ENCODE measurements around the gene COA3.

COA3 gene

GRCh38 chr17:42796066-42796758, 2.3 kb downstream of the COA3 start:
- H3K27ac Mint-ChIP-seq: no peak overlapping the region
- no peak for ATAC-seq
- H3K27me3 Mint-ChIP-seq: no peaks in the 10 kb centered on the region
- peaks cover 2% of the 10 kb centered on the region for H3K9me3 Mint-ChIP-seq
- H3K4me3 Mint-ChIP-seq: no peak overlapping the region
- H3K4me1 Mint-ChIP-seq: peaks cover 33% of the 10 kb centered on the region
- peaks cover 18% of the 10 kb centered on the region for H3K36me3 Mint-ChIP-seq

GRCh38 chr17:42795465-42795864, 3.0 kb downstream of the COA3 start:
- H3K27me3 Mint-ChIP-seq: no peaks in the 10 kb centered on the region
- H3K4me3 Mint-ChIP-seq: no peak overlapping the region
- no peak overlapping the region for H3K27ac Mint-ChIP-seq
- H3K9me3 Mint-ChIP-seq: peaks cover 2% of the 10 kb centered on the region
- peaks cover 33% of the 10 kb centered on the region for H3K4me1 Mint-ChIP-seq
- peaks cover 18% of the 10 kb centered on the region for H3K36me3 Mint-ChIP-seq
- ATAC-seq: no peak

DNA sequence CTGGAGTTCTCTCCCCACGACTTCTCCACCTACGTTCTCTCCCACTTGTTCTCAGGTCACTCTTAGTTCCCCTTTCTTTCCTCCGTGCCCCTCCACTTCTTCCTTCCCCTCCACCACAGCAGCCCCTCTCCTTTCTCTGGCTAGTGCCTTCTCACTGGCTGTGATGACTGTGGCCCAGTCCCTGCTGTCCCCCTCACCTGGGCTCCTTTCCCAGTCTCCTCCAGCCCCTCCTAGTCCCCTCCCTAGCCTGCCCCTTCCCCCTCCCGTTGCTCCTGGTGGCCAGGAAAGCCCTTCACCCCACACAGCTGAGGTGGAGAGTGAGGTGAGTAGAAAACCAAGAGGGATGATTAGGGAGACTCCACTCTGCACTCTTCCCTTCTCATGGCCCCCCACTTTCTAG, 3.4 kb downstream of the COA3 start:
- ATAC-seq: no peak
- Mint-ChIP-seq H3K9me3 (peaks cover 2% of the 10 kb centered on the region), H3K4me3 (no peak overlapping the region), H3K4me1 (peaks cover 33% of the 10 kb centered on the region), H3K27ac (no peak overlapping the region), H3K27me3 (no peaks in the 10 kb centered on the region), H3K36me3 (peaks cover 18% of the 10 kb centered on the region)

GRCh38 chr17:42792545-42792944, 6.0 kb downstream of the COA3 start:
- H3K4me1 Mint-ChIP-seq: peaks cover 25% of the 10 kb centered on the region
- H3K4me3 Mint-ChIP-seq: no peak overlapping the region
- H3K9me3 Mint-ChIP-seq: no peaks in the 10 kb centered on the region
- peaks cover 18% of the 10 kb centered on the region for H3K36me3 Mint-ChIP-seq
- H3K27me3 Mint-ChIP-seq: peaks cover 10% of the 10 kb centered on the region
- no peak overlapping the region for H3K27ac Mint-ChIP-seq
- no peak for ATAC-seq

- H3K27ac Mint-ChIP-seq: no peak overlapping the region
- no peak overlapping the region for H3K4me3 Mint-ChIP-seq
- peaks cover 16% of the 10 kb centered on the region for H3K27me3 Mint-ChIP-seq
- H3K4me1 Mint-ChIP-seq: peaks cover 23% of the 10 kb centered on the region
- H3K36me3 Mint-ChIP-seq: peaks cover 18% of the 10 kb centered on the region
- no peaks in the 10 kb centered on the region for H3K9me3 Mint-ChIP-seq
- ATAC-seq: no peak
Measured at GRCh38 chr17:42791948-42792347, 6.6 kb downstream of the COA3 start.

DNA sequence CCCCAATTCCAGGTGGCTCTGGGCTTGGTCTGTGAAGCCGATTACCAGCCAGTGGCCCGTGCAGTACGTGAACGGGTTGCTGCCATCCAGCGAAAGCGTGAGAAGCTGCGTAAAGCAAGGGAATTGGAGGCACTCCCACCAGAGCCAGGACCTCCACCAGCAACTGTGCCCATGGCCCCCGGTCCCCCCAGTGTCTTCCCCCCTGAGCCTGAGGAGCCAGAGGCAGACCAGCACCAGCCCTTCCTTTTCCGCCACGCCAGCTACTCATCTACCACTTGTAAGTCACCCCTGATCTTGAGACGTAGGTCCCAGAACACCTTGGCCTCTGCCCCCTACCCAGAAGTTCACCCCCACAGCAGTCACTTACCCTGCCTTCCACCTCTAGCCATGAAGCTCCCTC, 11.2 kb downstream of the COA3 start:
- Mint-ChIP-seq H3K9me3 (no peaks in the 10 kb centered on the region), H3K36me3 (no peaks in the 10 kb centered on the region), H3K4me3 (no peak overlapping the region), H3K27me3 (peaks cover 56% of the 10 kb centered on the region), H3K4me1 (peaks cover 24% of the 10 kb centered on the region), H3K27ac (no peak overlapping the region)
- ATAC-seq: no peak

- Mint-ChIP-seq H3K4me1 (peaks cover 33% of the 10 kb centered on the region), H3K27ac (no peak overlapping the region), H3K9me3 (no peaks in the 10 kb centered on the region), H3K36me3 (peaks cover 1% of the 10 kb centered on the region), H3K4me3 (no peak overlapping the region), H3K27me3 (peaks cover 69% of the 10 kb centered on the region)
- no peak for ATAC-seq
Measured at GRCh38 chr17:42784811-42785592, 13.5 kb downstream of the COA3 start.

DNA sequence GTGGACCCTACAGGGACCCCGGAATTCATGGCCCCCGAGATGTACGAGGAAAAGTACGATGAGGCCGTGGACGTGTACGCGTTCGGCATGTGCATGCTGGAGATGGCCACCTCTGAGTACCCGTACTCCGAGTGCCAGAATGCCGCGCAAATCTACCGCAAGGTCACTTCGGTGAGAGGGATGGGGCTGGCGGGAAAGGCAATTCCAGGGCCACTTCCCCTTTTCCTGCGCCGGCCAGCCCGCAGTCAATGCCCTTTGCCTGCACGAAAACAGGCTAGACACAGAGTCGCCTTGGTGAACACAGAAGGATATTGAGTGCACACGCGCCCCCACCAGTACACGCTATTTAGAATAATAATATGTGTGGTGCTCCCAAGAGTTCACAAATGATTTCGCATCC, 14.1 kb downstream of the COA3 start:
- peaks cover 39% of the 10 kb centered on the region for H3K4me1 Mint-ChIP-seq
- peaks cover 75% of the 10 kb centered on the region for H3K27me3 Mint-ChIP-seq
- H3K9me3 Mint-ChIP-seq: no peaks in the 10 kb centered on the region
- no peak overlapping the region for H3K27ac Mint-ChIP-seq
- ATAC-seq: no peak
- peaks cover 7% of the 10 kb centered on the region for H3K36me3 Mint-ChIP-seq
- H3K4me3 Mint-ChIP-seq: no peak overlapping the region

GRCh38 chr17:42783791-42784138, 14.7 kb downstream of the COA3 start:
- H3K27ac Mint-ChIP-seq: no peak overlapping the region
- peaks cover 13% of the 10 kb centered on the region for H3K36me3 Mint-ChIP-seq
- ATAC-seq: no peak
- no peaks in the 10 kb centered on the region for H3K9me3 Mint-ChIP-seq
- peaks cover 40% of the 10 kb centered on the region for H3K4me1 Mint-ChIP-seq
- H3K27me3 Mint-ChIP-seq: peaks cover 79% of the 10 kb centered on the region
- no peak overlapping the region for H3K4me3 Mint-ChIP-seq

GRCh38 chr17:42783062-42783790, 15.3 kb downstream of the COA3 start:
- no peak overlapping the region for H3K4me3 Mint-ChIP-seq
- peaks cover 75% of the 10 kb centered on the region for H3K27me3 Mint-ChIP-seq
- peaks cover 40% of the 10 kb centered on the region for H3K4me1 Mint-ChIP-seq

GRCh38 chr17:42782166-42783061, 16.1 kb downstream of the COA3 start:
- H3K9me3 Mint-ChIP-seq: no peaks in the 10 kb centered on the region
- no peak overlapping the region for H3K27ac Mint-ChIP-seq
- no peak overlapping the region for H3K4me3 Mint-ChIP-seq
- H3K27me3 Mint-ChIP-seq: peaks cover 67% of the 10 kb centered on the region
- H3K36me3 Mint-ChIP-seq: peaks cover 24% of the 10 kb centered on the region
- peaks cover 40% of the 10 kb centered on the region for H3K4me1 Mint-ChIP-seq
- ATAC-seq: peak; percentile 21

More at GRCh38 chr17:42783062-42783790, 15.3 kb downstream of the COA3 start:
- no peaks in the 10 kb centered on the region for H3K9me3 Mint-ChIP-seq
- ATAC-seq: no peak
- H3K36me3 Mint-ChIP-seq: peaks cover 16% of the 10 kb centered on the region
- no peak overlapping the region for H3K27ac Mint-ChIP-seq

DNA sequence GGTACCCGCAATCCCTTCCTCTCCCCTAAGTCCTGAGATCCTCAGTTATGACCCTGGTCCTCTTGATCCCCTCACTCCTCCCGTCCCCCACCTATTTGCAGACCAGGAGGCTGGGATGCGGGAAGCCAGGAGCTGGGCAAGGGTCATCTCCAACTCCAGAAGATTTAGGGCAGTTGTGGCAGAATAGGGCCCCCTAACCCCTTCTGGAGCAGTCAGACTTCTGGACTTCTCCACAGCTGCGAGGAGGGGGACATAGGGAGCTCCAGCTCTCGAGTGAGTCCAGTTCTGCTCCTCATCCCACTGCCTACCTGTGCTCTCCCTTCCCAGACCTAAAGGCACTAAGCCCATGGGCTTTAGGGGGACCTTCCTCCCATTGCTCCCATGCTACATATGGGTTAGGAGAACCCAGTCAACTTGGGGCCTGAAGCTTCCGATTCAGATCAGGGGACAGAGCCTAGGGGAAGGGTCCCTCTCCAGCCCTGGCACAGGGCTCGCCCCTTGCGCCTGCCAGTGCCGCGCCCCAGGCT, 16.8 kb downstream of the COA3 start:
- H3K36me3 Mint-ChIP-seq: peaks cover 27% of the 10 kb centered on the region
- H3K27me3 Mint-ChIP-seq: peaks cover 62% of the 10 kb centered on the region
- no peak overlapping the region for H3K4me3 Mint-ChIP-seq
- H3K4me1 Mint-ChIP-seq: peaks cover 40% of the 10 kb centered on the region
- ATAC-seq: peak; percentile 3
- no peaks in the 10 kb centered on the region for H3K9me3 Mint-ChIP-seq
- H3K27ac Mint-ChIP-seq: no peak overlapping the region

GRCh38 chr17:42780851-42781638, 17.5 kb downstream of the COA3 start:
- Mint-ChIP-seq H3K4me1 (peaks cover 40% of the 10 kb centered on the region), H3K27me3 (peaks cover 60% of the 10 kb centered on the region), H3K9me3 (no peaks in the 10 kb centered on the region), H3K36me3 (peaks cover 34% of the 10 kb centered on the region), H3K27ac (no peak overlapping the region), H3K4me3 (no peak overlapping the region)
- peak; percentile 7 for ATAC-seq

All from stimulated activated memory B cell treated with anti-CD40 and anti-IgM and Interleukin-4, amounts not matched to agents 10 μg/mL and 1 μg/mL and 100 μg/mL, for 72 hours (primary cell).